Natural killer cell (primary cell): ENCODE measurements around the gene TGM6. TPM values are rescaled to one million over a fixed set of nuclear protein-coding genes. Genes with fewer than 3 reads are reported as not detected.

Experiments used
- ATAC-seq, 3 donors: fragments of 150-1000 bp in 2 of 3; fragments of 200-7000 bp in 1 of 3; cut with Tn5 transposase; 1 replicate in 1 of 3; 2 replicates in 2 of 3; pipeline ENCODE4 v1.10.0; 2021; ENCODE audit warnings: mild to moderate bottlenecking in 2 of 3, moderate library complexity in 2 of 3
- DNase-seq, 2 donors: peaks; one replicate each; pipeline versions ENCODE4 v3.0.0 to v3.0.0-alpha.2; 2013 to 2021; ENCODE audit warnings: mixed read lengths in 1 of 2
- H3K27ac ChIP-seq: one replicate; pipeline ENCODE4 v1.5.1; 2013; ENCODE audit warnings: mild to moderate bottlenecking, low read length
- H3K27me3 ChIP-seq: one replicate; pipeline ENCODE4 v1.6.1; 2013; ENCODE audit warnings: low read length; ENCODE audit not compliant: control insufficient read depth, insufficient read depth
- H3K36me3 ChIP-seq: one replicate; pipeline ENCODE4 v1.6.1; 2013; ENCODE audit warnings: low read length; ENCODE audit not compliant: control insufficient read depth, insufficient read depth
- H3K4me1 ChIP-seq: one replicate; pipeline ENCODE4 v1.6.1; 2013; ENCODE audit warnings: low read length; ENCODE audit not compliant: control insufficient read depth, insufficient read depth
- H3K4me3 ChIP-seq: one replicate; pipeline ENCODE4 v1.5.1; 2013; ENCODE audit warnings: low read length
- H3K9me3 ChIP-seq: one replicate; pipeline ENCODE4 v1.6.1; 2013; ENCODE audit warnings: low read length; ENCODE audit not compliant: control insufficient read depth, insufficient read depth
- H3K27ac Mint-ChIP-seq, 2 donors: one replicate each; pipeline ENCODE4 v1.8.0; 2022; ENCODE audit warnings: mild to moderate bottlenecking in 2 of 2, mixed read lengths in 2 of 2, moderate library complexity in 1 of 2
- H3K27me3 Mint-ChIP-seq, 2 donors: one replicate each; pipeline ENCODE4 v1.8.0; 2022; ENCODE audit warnings: low read depth in 2 of 2, mixed read lengths in 2 of 2
- H3K36me3 Mint-ChIP-seq: one replicate; pipeline ENCODE4 v1.8.0; 2022; ENCODE audit warnings: mixed read lengths
- H3K4me1 Mint-ChIP-seq, 2 donors: one replicate each; pipeline ENCODE4 v1.8.0; 2022; ENCODE audit warnings: mixed read lengths in 2 of 2
- H3K4me3 Mint-ChIP-seq: one replicate; pipeline ENCODE4 v1.8.0; 2022; ENCODE audit warnings: mild to moderate bottlenecking, moderate library complexity, mixed read lengths
- H3K9me3 Mint-ChIP-seq, 2 donors: one replicate each; pipeline ENCODE4 v1.8.0; 2022; ENCODE audit warnings: mixed read lengths in 2 of 2
- whole genome bisulfite sequencing: methylation state at CpG from one replicate; pipeline ENCODE4 v1.1.7; 2013; ENCODE audit warnings: missing lambda C conversion rate; ENCODE audit not compliant: insufficient coverage; 5-methylcytosine and 5-hydroxymethylcytosine counted together
- intact Hi-C: fragments of 100-400 bp; cut with micrococcal nuclease; formaldehyde crosslinking; loops from one replicate; pipeline ENCODE4 v1.14.2; 2022
- total RNA-seq, 4 donors: library from RNA; stranded (reverse); fragments of 120-200 nt in 1 of 4; gene quantifications; one replicate each; pipeline versions ENCODE4 v1.2.3 to v1.2.4, GENCODE V29; 2013 to 2022
- TF ChIP-seq, protein P1 (sequence below): fragments of 200-600 bp; IDR thresholded peaks from one replicate; pipeline ENCODE4 v1.8.0; 2022; ENCODE audit warnings: antibody characterized with exemption

Gene TGM6
- total RNA-seq = not detected
- not detected for total RNA-seq (2013)

DNA sequence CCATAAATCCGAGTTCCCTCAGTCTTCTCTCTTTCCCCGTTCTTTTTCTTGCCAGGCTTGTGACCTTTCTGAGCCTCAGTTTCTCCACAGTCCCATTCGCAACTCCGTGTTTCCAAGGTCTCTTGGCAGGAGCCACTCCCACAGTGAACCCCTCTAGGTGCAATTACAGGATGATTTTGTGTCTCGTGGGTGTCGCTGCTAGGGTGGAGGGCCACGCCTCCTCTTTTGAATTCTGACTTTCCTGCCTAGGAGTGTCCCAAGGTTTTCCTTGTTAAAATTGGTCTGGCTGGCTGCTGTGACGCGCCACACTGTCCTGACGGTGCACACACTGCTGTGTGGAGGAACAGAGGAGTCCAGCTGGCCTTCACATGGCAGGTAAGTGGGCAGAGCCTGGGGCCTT is at the start of gene TGM6:
TGM6 (plus strand) TSS at position 301 of the 400 bp plus-strand sequence; CDS start at position 369, 68 bp downstream.
- intact Hi-C loops = no loop called here
- Mint-ChIP-seq H3K27ac (no peak within 1 kb of the TSS), H3K4me3 (no peak within 1 kb of the TSS)

DNA sequence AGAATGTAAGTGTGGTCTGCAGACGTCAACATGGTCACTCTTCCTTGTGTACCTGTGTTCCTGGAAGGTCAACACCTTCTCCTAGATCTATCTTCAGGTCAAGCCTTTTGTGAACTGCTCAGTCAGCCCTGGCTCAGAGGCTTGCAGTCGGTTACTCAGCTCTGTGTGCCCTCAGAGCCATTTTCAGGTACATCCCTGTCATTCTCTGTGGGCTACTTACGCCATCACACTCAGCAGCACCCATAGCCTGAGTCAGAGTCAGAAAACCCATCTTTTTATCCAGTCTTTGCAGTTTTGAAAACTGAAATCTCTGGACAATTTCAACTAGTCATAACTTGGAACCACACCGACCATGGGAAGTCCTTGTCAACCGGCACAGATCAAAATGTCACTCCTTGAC is 49.6 kb upstream of the TGM6 start:
- Mint-ChIP-seq H3K27ac (no peak overlapping the region), H3K9me3 (no peaks in the 10 kb centered on the region), H3K27me3 (peaks cover 8 to 15% of the 10 kb centered on the region in 2 donors), H3K4me1 (no peaks in the 10 kb centered on the region), H3K4me3 (no peak overlapping the region), H3K36me3 (no peaks in the 10 kb centered on the region)
- no peaks in the 10 kb centered on the region for H3K36me3 ChIP-seq
- ATAC-seq = no peak
- intact Hi-C loops = no loop called here
- 82% methylated on average over 5 of the region's 5 CpGs for WGBS
- TF ChIP-seq, protein P1, sequence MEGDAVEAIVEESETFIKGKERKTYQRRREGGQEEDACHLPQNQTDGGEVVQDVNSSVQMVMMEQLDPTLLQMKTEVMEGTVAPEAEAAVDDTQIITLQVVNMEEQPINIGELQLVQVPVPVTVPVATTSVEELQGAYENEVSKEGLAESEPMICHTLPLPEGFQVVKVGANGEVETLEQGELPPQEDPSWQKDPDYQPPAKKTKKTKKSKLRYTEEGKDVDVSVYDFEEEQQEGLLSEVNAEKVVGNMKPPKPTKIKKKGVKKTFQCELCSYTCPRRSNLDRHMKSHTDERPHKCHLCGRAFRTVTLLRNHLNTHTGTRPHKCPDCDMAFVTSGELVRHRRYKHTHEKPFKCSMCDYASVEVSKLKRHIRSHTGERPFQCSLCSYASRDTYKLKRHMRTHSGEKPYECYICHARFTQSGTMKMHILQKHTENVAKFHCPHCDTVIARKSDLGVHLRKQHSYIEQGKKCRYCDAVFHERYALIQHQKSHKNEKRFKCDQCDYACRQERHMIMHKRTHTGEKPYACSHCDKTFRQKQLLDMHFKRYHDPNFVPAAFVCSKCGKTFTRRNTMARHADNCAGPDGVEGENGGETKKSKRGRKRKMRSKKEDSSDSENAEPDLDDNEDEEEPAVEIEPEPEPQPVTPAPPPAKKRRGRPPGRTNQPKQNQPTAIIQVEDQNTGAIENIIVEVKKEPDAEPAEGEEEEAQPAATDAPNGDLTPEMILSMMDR = no peak
- DNase-seq = no peak
- no peaks in the 10 kb centered on the region for H3K9me3 ChIP-seq
- H3K4me3 ChIP-seq = no peak overlapping the region
- H3K4me1 ChIP-seq = no peaks in the 10 kb centered on the region
- H3K27me3 ChIP-seq = no peaks in the 10 kb centered on the region
- H3K27ac ChIP-seq = no peak overlapping the region

More for the DNA sequence above, at the start of gene TGM6:
- Histone ChIP-seq H3K4me3 (no peak within 1 kb of the TSS), H3K9me3 (no peaks in the 10 kb centered on the region), H3K27ac (no peak within 1 kb of the TSS), H3K27me3 (no peaks in the 10 kb centered on the region), H3K4me1 (peaks cover 13% of the 10 kb centered on the region), H3K36me3 (no peaks in the 10 kb centered on the region)
- no peaks in the 10 kb centered on the region for H3K36me3 Mint-ChIP-seq
- no peak for DNase-seq
- H3K4me1 Mint-ChIP-seq = peaks cover 0 to 12% of the 10 kb centered on the region in 2 donors
- TF ChIP-seq, protein P1 = no peak
- peaks cover 9 to 19% of the 10 kb centered on the region in 2 donors for H3K27me3 Mint-ChIP-seq
- no peaks in the 10 kb centered on the region for H3K9me3 Mint-ChIP-seq
- 88% methylated on average over 10 of the region's 10 CpGs for WGBS
- no peak for ATAC-seq

DNA sequence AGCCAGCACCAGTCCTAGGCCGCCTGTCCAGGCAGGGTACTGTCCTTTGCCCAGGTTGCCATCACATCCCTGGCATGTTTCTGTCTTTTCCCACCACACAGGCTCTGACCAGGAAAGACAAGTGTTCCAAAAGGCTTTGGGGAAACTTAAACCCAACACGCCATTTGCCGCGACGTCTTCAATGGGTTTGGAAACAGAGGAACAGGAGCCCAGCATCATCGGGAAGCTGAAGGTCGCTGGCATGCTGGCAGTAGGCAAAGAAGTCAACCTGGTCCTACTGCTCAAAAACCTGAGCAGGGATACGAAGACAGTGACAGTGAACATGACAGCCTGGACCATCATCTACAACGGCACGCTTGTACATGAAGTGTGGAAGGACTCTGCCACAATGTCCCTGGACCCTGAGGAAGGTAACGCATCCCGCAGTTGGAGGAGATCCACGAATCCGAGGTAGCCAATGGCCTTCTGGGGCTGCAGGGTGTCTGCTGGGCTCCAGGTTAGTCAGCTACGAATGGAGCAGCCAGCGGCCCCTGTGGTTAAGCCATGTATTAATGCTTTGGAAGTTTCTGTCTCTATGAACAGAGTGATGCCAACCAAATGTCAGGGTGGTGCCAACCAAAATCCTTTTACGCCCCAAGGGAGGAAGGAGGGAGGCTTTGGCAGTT is 48.7 kb upstream of the TGM6 start:
- intact Hi-C loops = no loop called here
- 95% methylated on average over 16 of the region's 17 CpGs for WGBS

More for the DNA sequence above, 48.7 kb upstream of the TGM6 start:
- no peak for ATAC-seq
- Mint-ChIP-seq H3K4me1 (no peaks in the 10 kb centered on the region), H3K27ac (no peak overlapping the region), H3K4me3 (no peak overlapping the region), H3K36me3 (no peaks in the 10 kb centered on the region), H3K27me3 (peaks cover 8 to 12% of the 10 kb centered on the region in 2 donors), H3K9me3 (no peaks in the 10 kb centered on the region)
- H3K36me3 ChIP-seq = no peaks in the 10 kb centered on the region
- H3K9me3 ChIP-seq = no peaks in the 10 kb centered on the region
- DNase-seq = no peak
- no peaks in the 10 kb centered on the region for H3K27me3 ChIP-seq
- TF ChIP-seq, protein P1 = no peak
- H3K27ac ChIP-seq = no peak overlapping the region
- H3K4me3 ChIP-seq = no peak overlapping the region
- H3K4me1 ChIP-seq = no peaks in the 10 kb centered on the region
